SK-N-SH treated with all-trans-retinoic acid at 6 μM for 48 hours (cell line): ENCODE measurements around the gene OR4D2.
"Not testable (repeated sequence)": the region's sequence is repeated elsewhere in the genome, so short reads cannot be mapped to it uniquely, and the experiment has no call there.

ENCODE experiments used
- ATAC-seq: fragments of 200-7000 bp; cut with Tn5 transposase; 3 replicates; pipeline ENCODE4 v1.9.1; 2020; ENCODE audit warnings: mild to moderate bottlenecking, moderate library complexity
- ARNTL ChIP-seq: fragments of 450-650 bp; formaldehyde crosslinking; IDR thresholded peaks from 2 replicates; pipeline ENCODE4 v1.5.0; 2020; ENCODE audit warnings: low read depth, mild to moderate bottlenecking, moderate library complexity, borderline replicate concordance
- CREB5 ChIP-seq: fragments of 250-450 bp; sonication (Bioruptor Pico); IDR thresholded peaks from 2 replicates; pipeline ENCODE4 v1.5.1; 2020; ENCODE audit warnings: low read depth, mild to moderate bottlenecking, moderate library complexity
- CSDC2 ChIP-seq: fragments of 250-450 bp; sonication (Bioruptor Pico); IDR thresholded peaks from 2 replicates; pipeline ENCODE4 v1.5.0; 2020; ENCODE audit warnings: mild to moderate bottlenecking, moderate library complexity
- CSRNP3 ChIP-seq: fragments of 250-450 bp; sonication (Bioruptor Pico); IDR thresholded peaks from 2 replicates; pipeline ENCODE4 v1.5.1; 2021; ENCODE audit warnings: mild to moderate bottlenecking, moderate library complexity
- ESRRG ChIP-seq: fragments of 250-450 bp; sonication (Bioruptor Pico); IDR thresholded peaks from 2 replicates; pipeline ENCODE4 v1.6.1; 2021; ENCODE audit warnings: mild to moderate bottlenecking
- GLIS3 ChIP-seq: fragments of 250-450 bp; sonication (Bioruptor Pico); IDR thresholded peaks from 2 replicates; pipeline ENCODE4 v1.5.0; 2020; ENCODE audit warnings: mild to moderate bottlenecking, moderate library complexity
- OSR1 ChIP-seq: fragments of 250-450 bp; sonication (Bioruptor Pico); IDR thresholded peaks from 2 replicates; pipeline ENCODE4 v1.8.0; 2022; ENCODE audit warnings: moderate library complexity, mild to moderate bottlenecking, inconsistent platforms
- PATZ1 ChIP-seq: fragments of 250-450 bp; sonication (Bioruptor Pico); IDR thresholded peaks from 2 replicates; pipeline ENCODE4 v1.8.0; 2020; ENCODE audit warnings: mild to moderate bottlenecking, moderate library complexity, borderline replicate concordance
- POU6F1 ChIP-seq: fragments of 250-450 bp; sonication (Bioruptor Pico); IDR thresholded peaks from 2 replicates; pipeline ENCODE4 v1.8.0; 2021; ENCODE audit warnings: low read depth, mild to moderate bottlenecking, moderate library complexity, borderline replicate concordance
- PPARA ChIP-seq: fragments of 250-450 bp; sonication (Bioruptor Pico); IDR thresholded peaks from 2 replicates; pipeline ENCODE4 v1.5.0; 2020; ENCODE audit warnings: mild to moderate bottlenecking, borderline replicate concordance
- RARB ChIP-seq: fragments of 250-450 bp; sonication (Bioruptor Pico); IDR thresholded peaks from 2 replicates; pipeline ENCODE4 v1.8.0; 2021; ENCODE audit warnings: mild to moderate bottlenecking, moderate library complexity
- SNAI2 ChIP-seq: fragments of 250-450 bp; sonication (Bioruptor Pico); IDR thresholded peaks from 2 replicates; pipeline ENCODE4 v1.5.0; 2020; ENCODE audit warnings: mild to moderate bottlenecking, moderate library complexity
- TCF4 ChIP-seq: fragments of 250-450 bp; sonication (Bioruptor Pico); IDR thresholded peaks from 2 replicates; pipeline ENCODE4 v1.8.0; 2021; ENCODE audit warnings: mild to moderate bottlenecking, moderate library complexity, borderline replicate concordance
- TOX ChIP-seq: fragments of 250-450 bp; sonication (Bioruptor Pico); IDR thresholded peaks from 2 replicates; pipeline ENCODE4 v1.8.0; 2021; ENCODE audit warnings: mild to moderate bottlenecking, moderate library complexity, borderline replicate concordance
- TSHZ2 ChIP-seq: fragments of 250-450 bp; sonication (Bioruptor Pico); IDR thresholded peaks from 2 replicates; pipeline ENCODE4 v1.5.0; 2020; ENCODE audit warnings: mild to moderate bottlenecking, moderate library complexity
- ZC3H10 ChIP-seq: fragments of 250-450 bp; sonication (Bioruptor Pico); IDR thresholded peaks from 2 replicates; pipeline ENCODE4 v1.5.1; 2021; ENCODE audit warnings: mild to moderate bottlenecking, moderate library complexity
- ZNF565 ChIP-seq: fragments of 450-650 bp; formaldehyde crosslinking; conservative IDR thresholded peaks from 2 replicates; pipeline ENCODE4 v1.5.0; 2020; ENCODE audit warnings: low read depth, mild to moderate bottlenecking, moderate library complexity
- ZNF8 ChIP-seq: fragments of 450-650 bp; formaldehyde crosslinking; IDR thresholded peaks from 2 replicates; pipeline ENCODE4 v1.5.0; 2020; ENCODE audit warnings: mild to moderate bottlenecking, moderate library complexity

Gene OR4D2

GRCh38 chr17:58127846-58128245 lies 38.9 kb upstream of the OR4D2 start:
- ATAC-seq, result no peak
- TF ChIP-seq ZNF8 (no peak), CSRNP3 (CRISPR knock-in tag) (no peak), PPARA (no peak), ARNTL (CRISPR knock-in tag) (no peak), ESRRG (CRISPR knock-in tag) (no peak), ZC3H10 (CRISPR knock-in tag) (no peak), POU6F1 (CRISPR knock-in tag) (no peak), OSR1 (CRISPR knock-in tag) (no peak), CSDC2 (CRISPR knock-in tag) (no peak), CREB5 (CRISPR knock-in tag) (no peak), PATZ1 (CRISPR knock-in tag) (no peak), TSHZ2 (CRISPR knock-in tag) (no peak), SNAI2 (CRISPR knock-in tag) (no peak), ZNF565 (CRISPR knock-in tag) (no peak), GLIS3 (CRISPR knock-in tag) (no peak), TCF4 (no peak)
- TF ChIP-seq, all 23 proteins: peak for 0

GRCh38 chr17:58132697-58133096 lies 34.1 kb upstream of the OR4D2 start:
- not testable (repeated sequence) for ATAC-seq

- no peak for TF ChIP-seq ZC3H10 (CRISPR knock-in tag)
- TF ChIP-seq ZNF8, result no peak
- no peak for TF ChIP-seq ARNTL (CRISPR knock-in tag)
- no peak for TF ChIP-seq TOX (CRISPR knock-in tag)
- TF ChIP-seq CSRNP3 (CRISPR knock-in tag), result no peak
- no peak for TF ChIP-seq RARB (CRISPR knock-in tag)
- ATAC-seq, result peak; percentile 86
These were observed 30.0 kb upstream of the OR4D2 start for GRCh38 chr17:58136669-58137279.
